HG03025 (cell line): ENCODE data around the gene TNS3.

ENCODE experiments used
- ATAC-seq: cut with Tn5 transposase; IDR thresholded peaks from one replicate; pipeline ENCODE4 v1.9.1; 2021; ENCODE audit warnings: mild to moderate bottlenecking, moderate library complexity; ENCODE audit not compliant: unreplicated experiment, low FRiP score

The TNS3 gene

GRCh38 chr7:47510192-47510591 is 71.7 kb downstream of the TNS3 start:
- ATAC-seq, result no peak

GRCh38 chr7:47509571-47509970 is 72.3 kb downstream of the TNS3 start:
- no peak for ATAC-seq

GRCh38 chr7:47508389-47509380 is 73.2 kb downstream of the TNS3 start:
- no peak for ATAC-seq

GRCh38 chr7:47507522-47507921 is 74.4 kb downstream of the TNS3 start:
- ATAC-seq, result no peak

GRCh38 chr7:47506382-47507339 is 75.2 kb downstream of the TNS3 start:
- ATAC-seq, result no peak

DNA sequence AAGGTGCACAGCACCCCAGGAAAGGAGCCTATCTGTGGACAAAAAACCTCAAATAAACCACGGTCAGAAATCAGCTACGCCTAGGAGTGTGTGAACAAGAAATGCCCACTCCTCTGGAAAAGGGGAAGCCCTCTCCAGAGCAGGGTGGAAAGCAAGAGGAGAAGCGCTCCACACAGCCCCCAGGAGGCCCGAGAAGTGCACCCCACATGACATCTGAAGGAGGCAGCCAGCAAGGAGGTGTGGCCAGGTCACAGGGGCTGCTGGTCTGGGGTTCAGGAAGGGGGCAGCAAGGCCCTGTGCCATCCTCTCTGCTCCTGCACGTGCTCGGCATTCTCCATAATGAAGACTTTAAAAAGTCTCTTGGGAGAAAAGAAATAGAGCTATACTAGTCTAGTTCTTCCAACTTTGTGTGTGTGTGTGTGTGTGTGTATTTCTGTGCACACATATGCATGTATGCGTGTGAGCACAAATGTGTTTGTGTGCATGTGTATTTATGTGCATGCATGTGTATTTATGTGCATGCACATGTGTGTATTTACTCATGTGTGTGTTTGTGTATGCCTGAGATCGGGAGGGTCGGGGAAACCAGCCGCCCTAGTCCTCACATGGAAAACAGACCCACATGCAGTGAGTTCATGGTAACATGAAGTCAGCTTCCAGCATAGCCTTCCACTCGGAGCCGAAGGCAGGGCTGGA is 76.5 kb downstream of the TNS3 start:
- no peak for ATAC-seq

DNA sequence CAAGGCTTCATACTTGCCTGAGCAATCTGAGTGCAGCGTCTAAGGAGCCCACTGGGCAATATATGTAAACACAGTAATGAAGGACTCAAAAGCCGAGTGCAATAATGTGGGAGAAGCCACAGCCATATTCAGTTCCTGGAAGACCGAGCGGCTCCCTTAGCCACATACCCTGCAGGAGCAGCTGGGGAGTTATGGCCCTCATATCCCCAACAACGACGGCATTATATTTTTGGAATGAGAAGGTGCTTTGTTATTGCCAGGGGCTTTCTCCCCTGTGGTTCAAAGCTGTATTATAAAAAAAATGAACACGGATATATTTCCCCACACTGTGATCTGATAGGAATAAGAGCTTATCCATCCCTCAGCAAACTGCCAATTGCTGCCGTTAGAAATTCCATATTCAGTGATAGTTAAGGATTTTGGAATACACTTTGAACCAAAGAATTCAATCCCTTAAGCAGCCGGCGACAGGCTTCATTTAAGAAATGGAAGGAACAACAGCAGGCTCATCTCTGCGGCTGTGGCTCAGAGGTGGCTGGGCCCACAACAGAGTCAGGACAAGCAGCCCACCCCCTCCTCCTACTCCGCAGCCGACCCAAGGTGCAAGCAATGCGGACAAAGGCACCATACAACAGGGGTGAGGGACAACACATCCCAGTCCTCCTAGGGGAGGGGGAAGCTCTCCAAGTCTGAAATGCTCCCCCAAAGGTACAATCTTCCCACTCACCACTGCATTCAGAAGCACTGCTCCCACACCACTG is 77.2 kb downstream of the TNS3 start:
- ATAC-seq, result no peak

- ATAC-seq, result no peak
These were observed 78.6 kb downstream of the TNS3 start for GRCh38 chr7:47503281-47503680.

GRCh38 chr7:47502240-47502877 is 79.6 kb downstream of the TNS3 start:
- ATAC-seq, result no peak

GRCh38 chr7:47501406-47501805 is 80.5 kb downstream of the TNS3 start:
- ATAC-seq, result no peak

GRCh38 chr7:47500103-47500563 is 81.8 kb downstream of the TNS3 start:
- ATAC-seq, result no peak

- ATAC-seq, result no peak
These were observed 83.5 kb downstream of the TNS3 start for GRCh38 chr7:47498229-47499056.

DNA sequence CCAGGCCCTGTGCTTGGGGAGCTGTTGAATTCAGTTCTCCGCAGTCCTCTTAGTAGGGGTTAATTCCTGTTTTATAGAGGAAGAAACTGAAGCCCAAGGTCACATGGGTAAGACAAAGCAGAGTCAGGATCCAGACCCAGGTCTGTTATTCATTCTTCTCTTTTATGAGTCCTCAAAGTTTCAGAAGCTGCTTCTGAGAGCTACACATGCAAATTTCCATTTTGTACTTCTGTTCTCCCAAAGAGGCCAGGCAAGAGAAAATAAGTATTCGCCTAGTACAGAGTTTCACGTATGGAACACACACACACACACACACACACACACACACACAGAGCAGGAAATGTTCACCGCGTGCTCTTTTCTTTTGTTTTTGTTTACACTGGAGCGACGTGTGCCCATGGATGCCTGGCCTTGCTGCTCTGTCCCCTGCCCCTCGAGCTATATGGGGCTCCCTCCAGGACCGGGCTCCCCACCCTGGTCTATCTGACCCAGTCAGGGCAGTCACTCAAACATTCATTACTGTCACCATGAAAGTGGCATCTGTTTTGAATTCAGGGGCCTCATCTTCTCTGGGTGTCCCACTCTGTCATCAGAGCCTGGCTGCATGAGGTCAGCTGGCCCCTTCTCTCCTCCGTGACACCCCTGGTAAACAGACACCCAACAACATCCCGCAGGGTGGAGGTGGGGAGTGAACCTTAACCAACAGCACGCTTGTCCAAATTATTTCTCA is 84.4 kb downstream of the TNS3 start:
- ATAC-seq, result peak; percentile 88

GRCh38 chr7:47496666-47497065 is 85.2 kb downstream of the TNS3 start:
- ATAC-seq, result no peak

DNA sequence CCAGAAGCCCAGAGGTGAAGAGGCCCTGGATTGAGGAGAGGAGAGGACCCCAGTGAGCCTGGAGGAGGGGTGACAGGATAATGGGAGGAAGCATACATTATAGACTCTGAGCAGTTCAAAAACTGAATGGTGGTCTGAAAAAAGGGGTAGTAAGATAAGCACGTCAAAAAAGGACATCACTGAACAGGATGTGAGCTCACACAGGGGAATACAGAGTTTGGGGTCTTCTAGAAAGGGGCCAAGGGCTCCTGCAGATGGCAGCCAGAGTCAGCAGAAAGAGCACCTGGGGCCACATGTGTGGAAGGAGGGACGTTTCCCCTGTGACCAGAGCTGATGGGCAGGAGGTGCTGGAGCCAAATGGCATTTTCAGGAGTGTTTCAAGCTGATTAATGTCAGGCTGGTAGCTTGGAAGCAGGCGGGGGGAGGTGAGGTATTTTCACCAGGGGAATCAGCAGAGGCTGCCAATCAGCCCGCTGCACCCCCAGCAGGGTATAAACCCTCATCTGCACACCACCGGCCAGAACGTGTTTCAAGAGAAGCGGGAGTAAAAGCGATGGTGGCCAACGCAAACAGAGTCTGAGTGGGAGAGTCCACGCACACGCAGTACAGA is 85.8 kb downstream of the TNS3 start:
- ATAC-seq, result no peak

DNA sequence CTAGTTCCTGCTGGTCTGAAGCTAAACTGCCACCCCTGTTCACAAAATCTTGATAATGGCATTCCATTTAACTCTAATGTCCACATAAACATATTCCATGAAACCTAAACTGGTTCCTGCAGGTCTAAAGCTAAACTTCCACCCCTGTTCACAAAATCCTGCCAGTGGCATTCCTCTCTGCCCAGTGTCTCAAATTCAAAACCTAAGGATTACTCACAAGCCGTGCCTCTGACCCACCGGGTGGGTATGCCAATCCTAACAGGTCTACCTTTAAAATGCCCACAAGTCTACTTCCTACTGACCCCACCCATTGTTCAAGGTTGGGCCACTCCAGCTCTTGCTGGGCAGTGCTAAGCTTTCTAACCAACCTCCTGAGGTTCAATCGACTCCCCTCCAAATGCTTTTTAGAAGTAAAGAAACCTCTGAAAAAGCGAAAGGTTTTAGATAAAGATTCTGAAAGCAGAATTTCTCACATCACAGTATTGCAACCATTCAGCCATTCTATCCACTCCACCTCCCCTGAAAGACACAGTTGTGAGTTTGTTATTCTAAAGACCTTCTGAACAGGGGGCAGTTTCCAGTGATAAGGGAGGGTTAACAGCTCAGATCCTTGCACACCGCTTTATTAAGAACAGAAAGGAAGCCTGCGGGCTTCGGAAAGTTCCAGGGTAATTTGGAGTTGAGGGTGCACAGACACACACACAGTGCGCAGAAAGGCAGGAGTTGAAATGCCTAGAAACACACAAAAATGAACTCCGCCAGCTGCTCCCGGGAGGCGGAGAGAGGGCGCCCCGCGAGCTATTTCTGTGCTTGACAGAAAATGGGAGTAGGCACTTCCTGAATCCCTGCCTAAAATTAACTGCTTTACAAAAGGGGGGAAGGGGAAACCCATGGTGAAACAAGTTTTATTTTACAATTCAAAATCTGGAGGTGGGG is 87.7 kb downstream of the TNS3 start:
- ATAC-seq, result no peak
